Bronchial epithelial cell (primary cell): ENCODE results near the gene ACP5. TPM values are rescaled to one million over a fixed set of nuclear protein-coding genes. Genes with fewer than 3 reads are reported as not detected.
"Not testable (repeated sequence)": the region's sequence is repeated elsewhere in the genome, so short reads cannot be mapped to it uniquely, and the experiment has no call there.

Experiments
- DNase-seq: peaks from one replicate; pipeline ENCODE4 v3.0.0-alpha.2; 2010; ENCODE audit warnings: low read depth
- FAIRE-seq: peaks from 2 replicates; lab custom pipeline; 2011; peaks lifted over from hg19 to GRCh38; lab: Jason Lieb, UNC
- H3K27me3 ChIP-seq: 2 replicates; pipeline ENCODE4 v1.5.1; 2011; ENCODE audit warnings: low read length; ENCODE audit not compliant: control insufficient read depth, insufficient read depth
- H3K36me3 ChIP-seq: 2 replicates; pipeline ENCODE4 v1.5.1; 2011; ENCODE audit warnings: low read length; ENCODE audit not compliant: control insufficient read depth, insufficient read depth
- H3K4me3 ChIP-seq: 2 replicates; pipeline ENCODE4 v1.5.1; 2011; ENCODE audit warnings: mild to moderate bottlenecking, low read depth, low read length, control low read depth
- total RNA-seq: library from RNA; depleted of rRNA; stranded (reverse); fragments of >200 nt; gene quantifications from 2 replicates; pipeline ENCODE4 v1.2.1, GENCODE V29; 2014
- TF ChIP-seq, protein P1 (sequence below): IDR thresholded peaks from 2 replicates; pipeline ENCODE4 v1.5.1; 2011; ENCODE audit warnings: mild to moderate bottlenecking, moderate library complexity, low read length, control low read depth, inconsistent platforms; ENCODE audit not compliant: insufficient read depth, severe bottlenecking

ACP5 gene
- total RNA-seq, 1 donor from 2014 or later = 24.5 TPM

DNA sequence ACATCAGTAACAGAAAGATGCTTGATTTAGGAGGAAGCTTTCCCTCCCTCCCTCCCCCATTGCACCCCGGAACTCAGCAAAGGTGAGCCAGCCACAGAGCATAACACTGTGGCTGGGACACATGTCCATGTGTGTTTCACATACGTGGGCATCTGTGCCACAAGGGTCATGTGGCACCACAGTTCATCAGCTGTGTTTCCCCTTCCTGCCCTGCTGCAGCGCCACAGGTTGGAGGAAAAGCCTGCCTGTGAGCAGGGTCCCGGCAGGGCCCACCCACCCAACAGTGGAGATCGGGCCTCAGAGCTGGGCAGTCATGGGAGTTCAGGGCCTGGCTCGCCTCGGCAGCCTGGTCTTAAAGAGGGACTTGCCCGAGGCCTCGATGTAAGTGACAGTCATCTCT lies 2.8 kb downstream of the ACP5 start:
- TF ChIP-seq, protein P1, sequence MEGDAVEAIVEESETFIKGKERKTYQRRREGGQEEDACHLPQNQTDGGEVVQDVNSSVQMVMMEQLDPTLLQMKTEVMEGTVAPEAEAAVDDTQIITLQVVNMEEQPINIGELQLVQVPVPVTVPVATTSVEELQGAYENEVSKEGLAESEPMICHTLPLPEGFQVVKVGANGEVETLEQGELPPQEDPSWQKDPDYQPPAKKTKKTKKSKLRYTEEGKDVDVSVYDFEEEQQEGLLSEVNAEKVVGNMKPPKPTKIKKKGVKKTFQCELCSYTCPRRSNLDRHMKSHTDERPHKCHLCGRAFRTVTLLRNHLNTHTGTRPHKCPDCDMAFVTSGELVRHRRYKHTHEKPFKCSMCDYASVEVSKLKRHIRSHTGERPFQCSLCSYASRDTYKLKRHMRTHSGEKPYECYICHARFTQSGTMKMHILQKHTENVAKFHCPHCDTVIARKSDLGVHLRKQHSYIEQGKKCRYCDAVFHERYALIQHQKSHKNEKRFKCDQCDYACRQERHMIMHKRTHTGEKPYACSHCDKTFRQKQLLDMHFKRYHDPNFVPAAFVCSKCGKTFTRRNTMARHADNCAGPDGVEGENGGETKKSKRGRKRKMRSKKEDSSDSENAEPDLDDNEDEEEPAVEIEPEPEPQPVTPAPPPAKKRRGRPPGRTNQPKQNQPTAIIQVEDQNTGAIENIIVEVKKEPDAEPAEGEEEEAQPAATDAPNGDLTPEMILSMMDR = no peak
- Histone ChIP-seq H3K4me3 (no peak overlapping the region), H3K36me3 (no peaks in the 10 kb centered on the region), H3K27me3 (no peaks in the 10 kb centered on the region)
- no peak for FAIRE-seq
- no peak for DNase-seq

DNA sequence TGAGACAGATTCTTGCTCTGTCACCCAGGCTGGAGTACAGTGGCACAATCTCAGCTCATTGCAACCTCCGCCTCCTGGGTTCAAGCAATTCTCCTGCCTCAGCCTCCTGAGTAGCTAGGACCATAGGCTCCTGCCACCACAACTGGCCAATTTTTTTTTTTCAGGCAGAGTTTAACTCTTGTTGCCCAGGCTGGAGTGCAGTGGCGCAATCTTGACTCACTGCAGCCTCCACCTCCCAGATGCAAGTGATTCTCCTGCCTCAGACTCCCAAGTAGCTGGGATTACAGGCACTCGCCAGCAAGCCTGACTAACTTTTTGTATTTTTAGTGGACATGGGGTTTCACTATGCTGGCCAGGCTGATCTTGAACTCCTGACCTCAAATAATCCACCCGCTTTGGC lies 3.7 kb downstream of the ACP5 start:
- not testable (repeated sequence) for H3K27me3 ChIP-seq, H3K36me3 ChIP-seq, FAIRE-seq, DNase-seq, H3K4me3 ChIP-seq

DNA sequence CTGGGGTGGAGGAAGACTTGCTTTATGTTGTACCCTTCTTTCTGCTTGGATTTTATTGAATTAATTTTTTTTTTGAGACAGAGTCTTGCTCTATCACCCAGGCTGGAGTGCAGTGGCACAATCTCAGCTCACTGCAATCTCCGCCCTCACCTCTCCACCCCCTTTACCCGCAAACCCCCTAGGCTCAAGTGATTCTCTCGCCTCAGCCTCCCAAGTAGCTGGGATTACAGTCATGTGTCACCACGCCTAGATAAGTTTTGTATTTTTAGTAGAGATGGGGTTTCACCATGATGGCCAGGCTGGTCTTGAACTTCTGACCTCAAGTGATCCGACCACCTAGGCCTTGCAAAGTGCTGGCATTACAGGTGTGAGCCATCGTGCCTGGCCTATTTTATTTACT lies 4.1 kb downstream of the ACP5 start:
- not testable (repeated sequence) for H3K4me3 ChIP-seq, DNase-seq, H3K27me3 ChIP-seq, H3K36me3 ChIP-seq, FAIRE-seq

DNA sequence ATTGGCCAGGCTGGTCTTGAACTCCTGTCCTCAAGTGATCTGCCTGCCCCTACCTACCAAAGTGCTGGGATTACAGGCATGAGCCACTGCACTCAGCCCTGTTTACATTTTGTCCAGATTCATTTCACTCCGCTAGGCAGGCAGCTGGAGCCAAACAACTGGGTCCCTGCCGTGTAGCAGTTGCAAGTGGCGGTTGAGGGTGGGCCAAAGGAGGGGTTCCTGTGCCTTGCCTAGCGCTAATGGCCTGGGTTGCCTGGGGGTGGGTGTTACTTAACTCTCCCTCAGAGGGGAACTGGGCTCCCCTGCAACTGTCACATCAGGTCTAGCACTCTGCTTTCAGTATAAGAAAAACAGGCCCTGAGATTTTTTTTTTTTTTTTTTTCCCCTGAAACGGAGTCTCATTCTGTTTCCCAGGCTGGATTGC lies 7.4 kb downstream of the ACP5 start:
- Histone ChIP-seq H3K27me3 (no peaks in the 10 kb centered on the region), H3K4me3 (no peak overlapping the region), H3K36me3 (no peaks in the 10 kb centered on the region)
- TF ChIP-seq, protein P1 = no peak
- FAIRE-seq (no peak), DNase-seq (no peak)

DNA sequence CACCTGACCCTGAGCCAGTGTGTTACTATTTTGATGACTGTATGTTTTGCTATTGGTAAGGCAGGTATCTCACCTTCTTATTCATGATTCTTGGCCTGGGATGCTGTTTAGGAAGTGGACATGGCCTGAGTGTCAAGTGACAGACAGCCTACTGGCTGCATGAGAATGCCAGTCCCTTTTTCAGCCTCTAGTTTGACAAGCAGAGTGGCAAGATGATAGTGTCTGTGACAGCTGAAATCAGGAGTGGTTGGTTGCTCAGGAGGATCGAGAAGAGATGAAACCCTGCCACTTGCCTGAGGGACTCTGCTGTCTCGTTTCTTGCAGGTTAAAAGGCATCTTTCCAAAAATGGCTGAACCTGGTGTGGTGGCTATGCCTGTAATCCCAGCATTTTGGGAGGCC lies 11.3 kb downstream of the ACP5 start:
- no peak for FAIRE-seq
- no peak overlapping the region for H3K4me3 ChIP-seq
- TF ChIP-seq, protein P1 = no peak
- H3K27me3 ChIP-seq = no peaks in the 10 kb centered on the region
- DNase-seq = no peak
- no peaks in the 10 kb centered on the region for H3K36me3 ChIP-seq

DNA sequence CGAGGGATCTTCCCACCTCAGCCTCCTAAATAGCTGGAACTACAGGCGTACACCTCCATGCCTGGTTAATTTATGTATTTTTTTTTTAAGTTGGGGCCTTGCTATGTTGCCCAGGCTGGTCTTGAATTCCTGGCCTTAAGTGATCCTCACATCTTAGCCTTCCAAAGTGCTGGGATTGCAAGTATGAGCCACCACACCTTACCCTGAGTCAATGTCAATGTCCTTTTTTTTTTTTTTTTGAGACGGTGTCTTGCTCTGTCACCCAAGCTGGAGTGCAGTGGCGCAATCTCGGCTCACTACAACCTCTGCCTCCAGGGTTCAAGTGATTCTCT lies 11.8 kb downstream of the ACP5 start:
- FAIRE-seq, H3K36me3 ChIP-seq, H3K27me3 ChIP-seq, H3K4me3 ChIP-seq, DNase-seq: not testable (repeated sequence)

DNA sequence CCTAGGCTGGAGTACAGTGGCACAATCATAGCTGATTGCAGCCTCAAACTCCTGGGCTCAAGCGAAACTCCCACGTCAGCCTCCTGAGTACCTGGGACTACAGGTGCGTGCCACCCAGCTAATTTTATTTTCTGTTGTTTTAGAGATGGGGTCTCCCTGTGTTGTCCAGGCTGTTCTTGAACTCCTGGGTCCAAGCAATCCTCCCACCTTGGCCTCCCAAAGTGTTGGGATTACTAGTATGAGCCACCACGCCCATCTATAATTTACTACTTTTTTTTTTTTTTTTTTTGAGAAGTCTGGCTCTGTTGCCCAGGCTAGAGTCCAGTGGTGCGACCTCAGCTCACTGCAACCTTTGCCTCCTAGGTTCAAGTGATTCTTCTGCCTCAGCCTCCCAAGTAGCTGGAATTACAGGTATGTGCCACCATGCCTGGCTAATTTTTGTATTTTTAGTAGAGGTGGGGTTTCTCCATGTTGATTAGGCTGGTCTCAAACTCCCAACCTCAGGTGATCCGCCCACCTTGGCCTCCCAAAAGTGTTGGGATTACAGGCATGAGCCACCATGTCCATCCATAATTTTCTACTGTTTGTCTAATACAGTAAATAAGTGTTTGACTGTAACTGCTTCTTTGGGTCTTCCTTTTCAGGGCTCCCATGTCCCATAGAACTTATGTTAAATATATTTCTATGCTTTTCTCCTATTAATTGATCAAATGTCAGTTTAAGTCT lies 13.2 kb downstream of the ACP5 start:
- DNase-seq, FAIRE-seq, H3K4me3 ChIP-seq, H3K27me3 ChIP-seq, H3K36me3 ChIP-seq: not testable (repeated sequence)

DNA sequence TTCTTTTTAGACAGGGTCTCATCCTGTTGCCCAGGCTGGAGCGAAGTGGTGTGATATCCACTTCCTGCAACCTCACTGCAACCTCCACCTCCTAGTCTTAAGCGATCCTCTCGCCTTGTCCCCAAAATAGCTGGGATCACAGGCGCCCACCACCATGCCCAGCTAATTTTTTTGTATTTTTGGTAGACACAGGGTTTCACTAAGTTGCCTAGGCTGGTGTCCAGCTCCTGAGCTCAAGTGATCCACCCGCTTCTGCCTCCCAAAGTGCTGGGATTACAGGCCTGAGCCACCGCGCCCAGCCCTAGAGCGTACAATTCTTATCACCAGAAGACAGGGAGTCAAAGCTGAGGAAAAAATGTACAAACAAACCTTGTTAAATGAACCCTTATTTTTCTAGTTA lies 13.9 kb downstream of the ACP5 start:
- Histone ChIP-seq H3K4me3 (no peak overlapping the region), H3K36me3 (no peaks in the 10 kb centered on the region), H3K27me3 (no peaks in the 10 kb centered on the region)
- TF ChIP-seq, protein P1 = no peak
- FAIRE-seq (no peak), DNase-seq (no peak)
